Retinal pigment epithelial cell (primary cell): ENCODE data around the gene HMOX2.

Source experiments
- DNase-seq: peaks from one replicate; pipeline ENCODE4 v3.0.0-alpha.2; 2010; ENCODE audit warnings: low read depth
- H3K4me3 ChIP-seq: 2 replicates; pipeline ENCODE4 v1.5.1; 2011; ENCODE audit warnings: mild to moderate bottlenecking, low read length, control low read depth, moderate library complexity
- TF ChIP-seq, protein P1 (sequence below): conservative IDR thresholded peaks from 2 replicates; pipeline ENCODE4 v1.5.1; 2011; ENCODE audit warnings: low read depth, low read length, control low read depth, inconsistent platforms

Gene HMOX2

DNA sequence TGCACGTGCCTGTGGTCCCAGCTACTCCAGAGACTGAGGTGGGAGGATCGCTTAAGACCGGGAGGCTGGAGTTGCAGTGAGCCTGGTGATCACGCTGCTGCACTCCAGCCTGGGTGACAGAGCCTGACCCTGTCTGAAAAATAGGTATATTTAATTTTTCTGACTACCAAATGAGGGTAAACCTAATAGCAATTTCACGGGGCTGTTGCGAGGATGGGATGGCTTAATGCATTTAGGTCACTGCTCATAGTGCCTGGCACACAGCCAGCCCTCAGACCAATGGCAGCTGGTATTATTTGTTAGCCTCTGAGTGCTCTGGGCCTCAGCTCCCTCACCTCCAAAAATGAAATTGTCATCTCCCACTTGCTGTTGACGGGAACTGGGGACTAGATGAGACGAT lies 68.3 kb downstream of the HMOX2 start:
- TF ChIP-seq, protein P1, sequence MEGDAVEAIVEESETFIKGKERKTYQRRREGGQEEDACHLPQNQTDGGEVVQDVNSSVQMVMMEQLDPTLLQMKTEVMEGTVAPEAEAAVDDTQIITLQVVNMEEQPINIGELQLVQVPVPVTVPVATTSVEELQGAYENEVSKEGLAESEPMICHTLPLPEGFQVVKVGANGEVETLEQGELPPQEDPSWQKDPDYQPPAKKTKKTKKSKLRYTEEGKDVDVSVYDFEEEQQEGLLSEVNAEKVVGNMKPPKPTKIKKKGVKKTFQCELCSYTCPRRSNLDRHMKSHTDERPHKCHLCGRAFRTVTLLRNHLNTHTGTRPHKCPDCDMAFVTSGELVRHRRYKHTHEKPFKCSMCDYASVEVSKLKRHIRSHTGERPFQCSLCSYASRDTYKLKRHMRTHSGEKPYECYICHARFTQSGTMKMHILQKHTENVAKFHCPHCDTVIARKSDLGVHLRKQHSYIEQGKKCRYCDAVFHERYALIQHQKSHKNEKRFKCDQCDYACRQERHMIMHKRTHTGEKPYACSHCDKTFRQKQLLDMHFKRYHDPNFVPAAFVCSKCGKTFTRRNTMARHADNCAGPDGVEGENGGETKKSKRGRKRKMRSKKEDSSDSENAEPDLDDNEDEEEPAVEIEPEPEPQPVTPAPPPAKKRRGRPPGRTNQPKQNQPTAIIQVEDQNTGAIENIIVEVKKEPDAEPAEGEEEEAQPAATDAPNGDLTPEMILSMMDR = no peak
- DNase-seq = no peak
- no peak overlapping the region for H3K4me3 ChIP-seq

DNA sequence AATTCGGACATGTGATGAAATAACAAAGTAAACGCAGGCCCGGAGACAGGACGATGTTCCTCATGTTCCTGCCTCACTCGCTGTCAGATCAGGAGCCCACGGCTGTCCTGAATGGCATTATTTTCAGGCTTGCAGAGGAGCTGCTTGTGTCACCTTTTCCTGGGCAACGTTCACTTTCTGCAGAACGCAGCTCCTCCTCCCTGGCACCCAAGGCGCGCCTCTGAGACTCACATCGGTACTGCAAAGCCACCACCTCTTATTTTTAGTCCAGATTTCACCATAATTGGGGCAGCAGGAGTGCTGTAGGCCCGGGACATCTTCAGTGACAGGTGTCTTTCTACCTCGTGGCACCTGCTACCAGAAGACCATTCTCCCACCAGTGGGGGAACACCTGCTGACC lies 71.9 kb downstream of the HMOX2 start:
- no peak for DNase-seq
- no peak overlapping the region for H3K4me3 ChIP-seq
- TF ChIP-seq, protein P1 = no peak

DNA sequence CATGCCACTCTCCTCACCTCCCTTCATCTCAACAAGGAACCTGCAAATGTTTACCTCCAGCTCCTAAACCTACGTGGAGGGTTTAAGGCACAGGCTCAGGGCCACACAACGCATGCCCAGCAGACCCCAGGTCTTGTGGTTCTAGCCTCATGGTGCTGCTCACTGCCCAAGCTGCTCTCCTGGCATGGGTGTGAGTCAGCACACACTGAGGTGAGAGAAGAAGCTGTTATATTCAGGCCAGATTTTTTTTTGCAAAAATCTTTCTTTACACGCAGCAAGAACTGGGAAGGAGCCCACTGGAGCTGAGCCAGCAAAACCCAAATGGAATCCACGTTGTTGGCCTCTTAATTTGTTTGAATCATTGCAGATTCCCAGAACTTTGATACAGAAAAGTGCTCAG lies 74.4 kb downstream of the HMOX2 start:
- no peak overlapping the region for H3K4me3 ChIP-seq
- TF ChIP-seq, protein P1 = no peak
- no peak for DNase-seq

DNA sequence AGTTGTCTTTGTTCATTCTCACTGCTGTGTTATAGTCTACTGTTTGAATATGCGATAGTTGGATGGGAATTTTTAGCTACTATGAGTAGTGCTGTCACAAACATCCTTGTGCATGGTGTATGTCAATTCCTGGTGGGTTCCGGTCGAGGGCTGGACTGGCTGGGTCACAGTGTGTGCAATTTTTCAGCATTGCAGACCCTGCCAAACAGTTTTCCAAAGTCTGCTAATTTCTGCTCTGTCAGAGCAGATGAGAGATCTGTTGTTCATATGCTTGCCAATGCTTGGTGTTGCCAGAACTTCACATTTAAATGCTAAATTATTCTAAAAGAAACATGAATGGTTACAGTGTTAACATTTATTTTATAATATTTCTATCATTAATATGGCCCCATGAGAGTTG lies 76.3 kb downstream of the HMOX2 start:
- no peak for DNase-seq
- TF ChIP-seq, protein P1 = no peak
- H3K4me3 ChIP-seq = no peak overlapping the region

DNA sequence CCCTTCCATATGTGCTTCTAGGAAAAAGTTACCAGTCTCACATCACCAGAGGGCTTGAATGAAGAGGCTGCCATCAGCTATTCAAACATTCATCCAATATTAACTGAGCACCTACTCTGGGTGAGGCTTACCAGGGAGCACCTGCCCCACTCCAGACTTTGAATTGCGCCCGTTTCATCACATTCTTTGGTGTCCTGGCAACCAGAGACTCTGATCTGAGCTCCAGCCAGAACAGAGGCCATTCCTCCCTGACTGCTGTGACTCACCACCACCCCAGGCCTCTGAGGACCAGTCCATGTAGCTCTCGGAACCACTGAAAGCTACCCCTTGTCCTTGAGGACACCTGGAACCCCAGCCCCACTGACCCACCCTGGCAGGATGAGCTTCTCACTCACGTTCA lies 79.9 kb downstream of the HMOX2 start, which contains the start of gene C16orf96:
TSS of gene C16orf96 (plus strand) at position 229 of the 400 bp plus-strand sequence. CDS start at position 379, 150 bp downstream.
- H3K4me3 ChIP-seq = no peak within 1 kb of the TSS
- DNase-seq = no peak
- TF ChIP-seq, protein P1 = no peak

DNA sequence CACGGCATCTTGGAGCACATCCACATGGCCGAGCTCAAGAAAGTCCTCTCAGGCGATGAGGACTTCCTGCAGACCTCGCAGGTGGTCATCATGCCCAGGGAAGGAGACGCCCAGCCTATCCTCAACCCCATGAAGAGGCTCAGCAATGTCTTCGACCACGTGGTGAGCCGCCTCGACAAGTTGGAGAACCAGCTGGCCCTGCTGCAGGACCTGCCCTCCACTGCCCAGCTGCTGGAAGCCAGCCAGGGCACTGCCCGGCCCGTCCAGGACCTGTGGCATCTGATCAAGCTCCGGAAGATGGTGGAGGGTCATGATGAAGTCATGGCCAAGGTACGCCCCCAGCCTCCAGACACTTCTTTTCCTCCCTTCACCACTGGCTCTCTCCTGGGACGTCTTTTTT lies 80.4 kb downstream of the HMOX2 start:
- no peak for DNase-seq
- H3K4me3 ChIP-seq = no peak overlapping the region
- TF ChIP-seq, protein P1 = no peak

DNA sequence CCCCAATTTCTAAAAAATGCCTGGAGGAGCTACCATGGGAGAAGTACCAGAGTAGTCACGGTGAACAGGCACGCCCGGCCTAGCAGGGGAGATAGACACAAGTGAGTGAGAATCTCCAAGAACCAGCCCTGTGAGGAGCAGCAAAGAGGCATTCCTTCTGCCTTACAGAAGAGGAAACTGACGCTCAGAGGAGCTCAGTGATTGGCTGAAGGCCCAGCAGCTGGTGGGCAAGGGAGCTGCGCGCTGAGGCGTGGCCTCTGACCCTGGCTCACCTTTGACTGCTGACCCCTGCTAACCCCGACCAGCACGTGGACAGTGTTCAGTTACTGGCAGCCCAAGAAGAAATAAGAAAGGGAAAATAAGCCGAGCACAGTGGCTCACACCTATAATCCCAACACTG lies 81.8 kb downstream of the HMOX2 start:
- no peak for DNase-seq
- no peak overlapping the region for H3K4me3 ChIP-seq

More for the DNA sequence above, 81.8 kb downstream of the HMOX2 start:
- TF ChIP-seq, protein P1 = no peak
